Measurements from ENCODE around the gene LRRC10.

Gene LRRC10

GRCh38 chr12:69575346-69575745 is 35.4 kb downstream of the LRRC10 start:
- no peak for DNase-seq (ENCODE audit: low read depth in 2 of 2)
- H3K4me3 ChIP-seq (replicated peaks in 1 of 2; ENCODE audit: low read depth in 2 of 2, low read length in 2 of 2) = no peak overlapping the region
- no peak for TF ChIP-seq CTCF (IDR thresholded peaks at IDR 0.05; ENCODE audit: low read depth, low read length)

GRCh38 chr12:69570545-69571399 is 39.9 kb downstream of the LRRC10 start:
- TF ChIP-seq CTCF (IDR thresholded peaks at IDR 0.05; ENCODE audit: low read depth, low read length) = peak; percentile 78
- DNase-seq (ENCODE audit: low read depth in 2 of 2) = peak; percentile 82 to 88
- H3K4me3 ChIP-seq (replicated peaks in 1 of 2; ENCODE audit: low read depth in 2 of 2, low read length in 2 of 2) = no peak overlapping the region

DNA sequence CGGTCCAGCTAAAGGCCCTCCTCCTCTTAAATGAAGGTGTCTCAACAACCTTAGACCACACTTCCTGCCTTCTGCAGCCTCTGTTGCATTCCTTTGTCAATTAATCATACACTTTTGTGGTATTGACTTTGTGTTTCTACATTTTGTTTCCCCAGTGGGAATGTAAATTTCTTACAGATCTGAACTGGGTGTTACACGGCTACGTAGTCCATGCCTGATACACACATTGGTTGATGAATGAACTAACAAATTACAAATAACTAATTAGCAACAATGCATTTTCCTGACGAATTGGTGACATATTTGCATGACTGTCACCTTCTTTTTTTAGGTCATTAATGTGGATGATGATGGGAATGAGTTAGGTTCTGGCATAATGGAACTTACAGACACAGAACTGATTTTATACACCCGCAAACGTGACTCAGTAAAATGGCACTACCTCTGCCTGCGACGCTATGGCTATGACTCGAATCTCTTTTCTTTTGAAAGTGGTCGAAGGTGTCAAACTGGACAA is 40.6 kb downstream of the LRRC10 start:
- peak; percentile 51 to 90 for DNase-seq (ENCODE audit: low read depth in 2 of 2)
- no peak for TF ChIP-seq CTCF (IDR thresholded peaks at IDR 0.05; ENCODE audit: low read depth, low read length)
- no peak overlapping the region for H3K4me3 ChIP-seq (replicated peaks in 1 of 2; ENCODE audit: low read depth in 2 of 2, low read length in 2 of 2)

- no peak overlapping the region for H3K4me3 ChIP-seq (replicated peaks in 1 of 2; ENCODE audit: low read depth in 2 of 2, low read length in 2 of 2)
- no peak for TF ChIP-seq CTCF (IDR thresholded peaks at IDR 0.05; ENCODE audit: low read depth, low read length)
- DNase-seq (ENCODE audit: low read depth in 2 of 2) = peak in 1 of 2 donors; percentile 69
Observed at GRCh38 chr12:69569236-69569635, 41.5 kb downstream of the LRRC10 start.

- TF ChIP-seq CTCF (IDR thresholded peaks at IDR 0.05; ENCODE audit: low read depth, low read length) = no peak
- DNase-seq (ENCODE audit: low read depth in 2 of 2) = no peak
- no peak overlapping the region for H3K4me3 ChIP-seq (replicated peaks in 1 of 2; ENCODE audit: low read depth in 2 of 2, low read length in 2 of 2)
Observed at GRCh38 chr12:69566603-69567002, 44.1 kb downstream of the LRRC10 start.

DNA sequence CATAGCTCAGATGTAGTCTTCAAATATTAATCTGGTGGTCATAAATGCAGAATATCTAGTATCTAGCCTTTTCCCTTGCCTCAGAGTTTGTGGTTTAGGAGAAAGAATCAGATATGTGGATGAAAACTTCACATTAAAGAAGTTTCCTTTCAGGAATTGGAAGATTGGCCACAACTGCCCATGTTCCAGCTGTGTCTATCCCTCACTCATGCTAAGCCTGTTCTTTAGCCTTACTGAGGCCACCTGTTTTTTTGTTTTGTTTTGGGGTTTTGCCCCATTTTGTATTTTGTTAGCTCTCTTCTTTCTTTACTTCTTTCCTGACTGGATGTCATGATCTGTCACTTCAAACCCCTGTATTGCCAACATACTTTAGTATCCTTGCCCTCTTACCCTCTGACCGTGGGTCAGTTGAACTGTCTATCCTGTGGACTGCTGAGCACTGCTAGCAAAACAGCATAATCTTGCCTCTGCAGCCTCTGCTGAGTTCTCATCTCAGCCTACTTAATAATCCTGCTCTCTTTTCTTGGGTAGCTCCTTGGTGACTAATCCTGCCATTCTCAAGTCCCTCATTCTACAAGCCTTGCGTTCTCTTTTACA is 47.4 kb downstream of the LRRC10 start:
- DNase-seq (ENCODE audit: low read depth in 2 of 2) = no peak
- no peak for TF ChIP-seq CTCF (IDR thresholded peaks at IDR 0.05; ENCODE audit: low read depth, low read length)
- no peak overlapping the region for H3K4me3 ChIP-seq (replicated peaks in 1 of 2; ENCODE audit: low read depth in 2 of 2, low read length in 2 of 2)
